Measurements from ENCODE around the gene PLA1A.

DNA sequence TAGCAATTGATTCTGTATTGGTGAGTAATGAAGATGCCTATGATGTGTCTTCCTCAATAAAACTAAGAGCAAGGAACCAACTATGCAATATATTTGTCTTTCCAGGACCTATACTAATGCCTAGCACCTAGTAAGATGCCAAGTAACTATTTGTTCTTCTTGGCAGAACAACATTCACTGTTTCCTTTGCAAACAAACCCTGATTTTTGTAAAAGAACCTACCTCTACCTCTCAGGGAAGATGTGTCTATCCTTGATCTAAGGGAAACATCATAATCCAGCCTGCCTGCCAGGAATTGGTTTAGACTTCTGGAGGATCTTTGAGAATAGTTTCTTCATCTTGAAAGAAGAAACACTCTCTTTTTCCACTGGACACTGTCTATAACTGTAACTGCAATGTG lies 22.2 kb upstream of the PLA1A start:
- no peak for TF ChIP-seq CTCF (IDR thresholded peaks at IDR 0.05 in 2 of 3, conservative IDR thresholded peaks at IDR 0.05 in 1 of 3; ENCODE audit: control insufficient read depth in 2 of 3, extremely low read depth in 1 of 3, insufficient read depth in 1 of 3, low read depth in 3 of 3, low read length in 3 of 3)
- TF ChIP-seq POLR2AphosphoS5 (IDR thresholded peaks at IDR 0.05; ENCODE audit: low read length): no peak
- TF ChIP-seq SRF (IDR thresholded peaks at IDR 0.05; ENCODE audit: low read depth in 2 of 2, low read length in 2 of 2): no peak
- TF ChIP-seq ZZZ3 (IDR thresholded peaks at IDR 0.05; ENCODE audit: control insufficient read depth, insufficient read length, low read depth): no peak
- no peak for TF ChIP-seq USF2 (IDR thresholded peaks at IDR 0.05; ENCODE audit: borderline replicate concordance, low read depth, low read length)
- no peak for TF ChIP-seq RAD51 (IDR thresholded peaks at IDR 0.05)
- TF ChIP-seq RFX5 (IDR thresholded peaks at IDR 0.05; ENCODE audit: low read depth, low read length): no peak
- TF ChIP-seq EZH2 (IDR thresholded peaks at IDR 0.05; ENCODE audit: borderline replicate concordance, control insufficient read depth, low read depth, low read length): no peak
- TF ChIP-seq PML (IDR thresholded peaks at IDR 0.05; ENCODE audit: low read length): no peak
- TF ChIP-seq, protein P1, sequence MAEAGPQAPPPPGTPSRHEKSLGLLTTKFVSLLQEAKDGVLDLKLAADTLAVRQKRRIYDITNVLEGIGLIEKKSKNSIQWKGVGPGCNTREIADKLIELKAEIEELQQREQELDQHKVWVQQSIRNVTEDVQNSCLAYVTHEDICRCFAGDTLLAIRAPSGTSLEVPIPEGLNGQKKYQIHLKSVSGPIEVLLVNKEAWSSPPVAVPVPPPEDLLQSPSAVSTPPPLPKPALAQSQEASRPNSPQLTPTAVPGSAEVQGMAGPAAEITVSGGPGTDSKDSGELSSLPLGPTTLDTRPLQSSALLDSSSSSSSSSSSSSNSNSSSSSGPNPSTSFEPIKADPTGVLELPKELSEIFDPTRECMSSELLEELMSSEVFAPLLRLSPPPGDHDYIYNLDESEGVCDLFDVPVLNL (IDR thresholded peaks at IDR 0.05; ENCODE audit: low read depth, low read length): no peak
- TF ChIP-seq GABPA (IDR thresholded peaks at IDR 0.05; ENCODE audit: low read depth): no peak
- no peak for TF ChIP-seq NR2C2 (IDR thresholded peaks at IDR 0.05; ENCODE audit: borderline replicate concordance, control insufficient read depth, insufficient read length, low read depth)
- no peak for TF ChIP-seq NRF1 (conservative IDR thresholded peaks at IDR 0.05; ENCODE audit: low read depth, low read length)

All from GM12878 (cell line).